Suppressor macrophage (primary cell): ENCODE results near the gene CHM.
"Not testable (repeated sequence)": the region's sequence is repeated elsewhere in the genome, so short reads cannot be mapped to it uniquely, and the experiment has no call there.

ENCODE experiments used
- DNase-seq, 4 experiments: peaks; one replicate each; pipeline ENCODE4 v3.0.0-alpha.2; 2020 to 2022
- total RNA-seq, 17 experiments: gene quantifications; one replicate each; lab custom pipeline; 2026; ENCODE audit warnings: mixed read lengths in 6 of 17, inconsistent platforms in 3 of 17; lab: John Stamatoyannopoulos, UW

CHM gene
- 34.8 to 84.1 (median 56.1) reads per million in 17 experiments for total RNA-seq

DNA sequence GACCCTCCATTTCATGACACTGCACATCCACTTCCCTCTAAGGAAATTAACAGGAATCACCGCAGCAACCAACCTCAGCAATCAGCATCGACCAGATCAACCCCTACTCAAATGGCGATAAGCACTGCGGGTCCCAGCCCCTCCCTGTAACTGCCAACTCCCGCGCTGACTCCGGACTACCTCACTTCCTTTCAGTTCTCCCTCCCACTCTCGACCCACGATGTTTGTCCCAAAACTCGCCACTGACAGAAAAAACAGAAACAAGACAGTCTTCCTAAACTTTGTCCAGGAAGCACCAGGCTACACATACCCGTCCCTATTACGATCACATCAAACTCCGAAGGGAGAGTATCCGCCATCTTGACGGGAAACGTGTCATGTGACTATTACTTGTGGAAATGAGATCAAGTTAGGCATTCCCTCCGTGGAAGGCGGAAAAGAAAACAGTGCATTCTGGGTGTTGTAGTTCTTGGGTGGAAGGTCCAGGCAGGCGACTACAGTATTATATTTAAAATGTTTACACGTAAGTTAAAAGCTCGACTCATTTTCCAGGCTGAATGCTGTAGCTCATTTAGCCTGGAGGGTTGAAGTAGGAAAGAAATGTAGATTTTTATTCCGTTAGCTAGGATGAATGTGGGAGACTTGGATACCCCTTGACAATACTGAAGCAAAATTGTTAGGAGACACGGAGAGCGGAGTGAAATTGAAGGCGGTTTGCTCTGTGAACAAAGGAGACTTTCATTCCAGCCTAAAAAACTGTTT is at the start of gene CHM:
CHM (minus strand) TSS at position 385 of the 762 bp plus-strand sequence; CDS start at position 359, 26 bp downstream.
- DNase-seq: peak; percentile 71 to 84 (median 78)

DNA sequence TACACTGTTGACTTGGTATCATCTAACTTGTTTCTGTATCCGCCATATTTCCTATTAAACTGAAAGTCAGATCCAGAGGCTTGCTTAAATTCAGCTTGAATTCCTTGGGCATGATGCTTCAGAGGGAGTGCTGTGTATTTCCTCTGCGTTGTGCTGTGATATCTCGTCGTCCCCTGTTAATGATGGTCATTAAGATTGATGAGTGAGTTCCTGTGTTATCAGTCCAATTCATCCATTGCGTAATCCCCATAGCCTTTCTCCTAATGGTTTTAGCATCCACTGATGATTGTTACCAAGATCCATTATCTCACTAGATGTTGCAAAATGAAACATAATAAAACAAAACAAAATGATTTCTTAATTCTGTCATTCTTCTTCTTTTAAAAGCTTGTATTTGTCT is 31.3 kb upstream of the CHM start:
- no peak for DNase-seq

GRCh38 chrX:86066998-86067397 is 19.6 kb upstream of the CHM start:
- peak in 3 of 4 experiments; percentile 1 to 7 (median 1) for DNase-seq

DNA sequence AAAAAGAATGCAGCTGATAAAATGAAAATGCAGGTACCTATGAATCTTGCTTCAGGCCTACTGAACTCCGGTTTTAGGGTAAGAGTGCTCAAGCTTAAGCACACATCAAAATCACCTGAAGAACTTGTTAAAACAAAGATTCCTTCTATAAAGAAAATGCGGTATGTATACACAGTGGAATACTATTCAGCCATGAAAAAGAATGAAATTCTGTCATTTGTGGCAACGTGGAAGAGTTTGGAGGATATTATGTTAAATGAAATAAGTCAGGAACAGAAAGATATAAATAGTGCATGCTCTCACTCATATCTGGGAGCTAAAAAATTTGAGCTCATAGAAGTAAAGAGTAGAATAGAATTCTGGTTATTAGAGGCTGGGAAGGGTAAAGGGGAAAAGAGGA is 14.0 kb upstream of the CHM start:
- no peak for DNase-seq

- DNase-seq: no peak
Measured at GRCh38 chrX:86051741-86052140, 4.4 kb upstream of the CHM start.

- DNase-seq: no peak
Measured at GRCh38 chrX:86047936-86048280, 550 bp upstream of the CHM start.

GRCh38 chrX:86044216-86044615 is 3.1 kb downstream of the CHM start:
- DNase-seq: no peak

- DNase-seq: no peak
Measured at GRCh38 chrX:86039625-86040568, 7.5 kb downstream of the CHM start.

DNA sequence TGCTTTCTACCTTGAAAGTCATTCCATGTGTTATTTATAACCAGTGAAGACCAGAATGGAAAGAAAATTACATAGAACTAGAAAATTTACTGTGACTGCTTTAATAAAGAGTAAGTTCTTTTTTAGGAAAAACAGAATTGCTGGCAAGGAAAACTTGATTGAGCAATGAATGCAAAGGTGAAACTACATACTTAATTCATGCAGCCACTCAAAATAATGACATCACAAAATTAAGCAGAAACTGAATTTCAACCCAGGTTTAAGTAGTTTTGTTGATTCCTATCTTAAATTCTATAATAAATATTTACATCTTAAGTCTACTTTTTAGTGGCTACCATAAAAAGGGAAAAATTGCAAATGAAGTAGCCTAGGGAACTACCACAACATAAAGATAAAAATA is 14.0 kb downstream of the CHM start:
- DNase-seq: no peak

- DNase-seq: no peak
Measured at GRCh38 chrX:86028681-86029080, 18.7 kb downstream of the CHM start.

DNA sequence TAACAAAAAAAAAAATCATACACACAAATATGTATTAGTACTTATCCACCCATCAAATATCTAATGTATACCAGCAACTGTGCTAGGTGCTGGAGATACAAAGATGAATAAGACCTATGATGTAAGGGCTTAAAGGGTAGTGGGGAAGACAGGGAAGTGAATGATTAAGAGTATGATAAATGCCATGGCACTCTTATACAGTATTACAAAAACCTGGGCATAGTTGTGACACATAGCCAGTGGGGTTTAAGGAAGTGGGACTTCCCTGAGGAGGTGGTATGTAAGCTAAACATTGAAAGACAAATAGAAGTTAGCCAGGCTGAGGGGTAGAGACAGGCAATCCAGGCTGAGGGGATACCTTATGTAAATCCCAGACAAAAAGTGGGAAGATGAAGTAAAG is 23.5 kb downstream of the CHM start:
- peak; percentile 26 to 78 (median 52) for DNase-seq

DNA sequence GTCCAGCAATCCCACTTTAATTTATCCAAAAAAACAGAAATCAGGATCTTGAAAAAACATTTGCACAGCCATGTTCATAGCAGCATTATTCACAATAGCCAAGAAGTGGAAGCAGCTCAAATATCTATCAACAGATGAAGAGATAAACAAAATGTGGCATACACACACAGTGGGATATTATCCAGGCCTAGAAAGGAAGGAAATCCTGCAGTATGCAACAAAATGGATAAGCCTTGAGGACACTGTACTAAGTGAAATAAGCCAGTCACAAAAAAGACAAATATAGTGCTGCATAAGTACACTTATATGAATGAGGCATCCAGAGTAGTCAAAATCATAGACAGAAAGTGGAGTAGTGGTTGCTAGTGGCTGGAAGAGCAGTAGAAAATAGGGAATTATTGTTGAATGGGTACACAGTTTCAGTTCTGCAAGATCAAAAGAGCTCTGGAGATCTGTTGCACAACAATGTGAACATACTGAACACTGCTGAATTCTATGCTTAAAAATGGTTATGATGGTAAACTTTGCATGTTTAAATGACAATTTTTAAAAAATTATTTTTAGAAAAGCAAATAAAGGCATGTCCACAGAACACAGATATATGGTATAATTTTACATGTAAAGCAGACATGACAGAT is 25.6 kb downstream of the CHM start:
- peak; percentile 4 to 62 (median 30) for DNase-seq

- no peak for DNase-seq
Measured at GRCh38 chrX:86016139-86016538, 31.2 kb downstream of the CHM start.

- not testable (repeated sequence) for DNase-seq
Measured at GRCh38 chrX:86014959-86015358, 32.4 kb downstream of the CHM start.

DNA sequence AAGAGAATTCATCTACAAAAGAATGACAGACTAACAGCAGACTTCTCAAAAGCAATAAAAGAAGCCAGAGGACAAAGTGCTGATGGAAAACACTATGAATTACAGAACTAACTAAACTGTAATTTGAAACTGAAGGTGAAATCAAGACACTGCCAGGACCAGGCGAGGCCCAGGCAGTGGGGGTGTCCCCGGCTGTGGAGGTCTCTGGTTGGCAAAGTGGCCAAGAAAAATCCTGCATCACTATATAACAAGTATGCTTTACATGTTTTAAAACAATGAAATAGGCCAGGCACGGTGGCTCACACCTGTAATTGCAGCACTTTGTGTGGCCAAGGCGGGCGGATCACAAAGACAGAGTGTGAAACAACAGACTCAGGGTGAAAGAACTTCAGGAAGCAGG is 32.9 kb downstream of the CHM start:
- DNase-seq: no peak

- DNase-seq: no peak
Measured at GRCh38 chrX:86013792-86014191, 33.6 kb downstream of the CHM start.

- DNase-seq: no peak
Measured at GRCh38 chrX:86012188-86012587, 35.2 kb downstream of the CHM start.

DNA sequence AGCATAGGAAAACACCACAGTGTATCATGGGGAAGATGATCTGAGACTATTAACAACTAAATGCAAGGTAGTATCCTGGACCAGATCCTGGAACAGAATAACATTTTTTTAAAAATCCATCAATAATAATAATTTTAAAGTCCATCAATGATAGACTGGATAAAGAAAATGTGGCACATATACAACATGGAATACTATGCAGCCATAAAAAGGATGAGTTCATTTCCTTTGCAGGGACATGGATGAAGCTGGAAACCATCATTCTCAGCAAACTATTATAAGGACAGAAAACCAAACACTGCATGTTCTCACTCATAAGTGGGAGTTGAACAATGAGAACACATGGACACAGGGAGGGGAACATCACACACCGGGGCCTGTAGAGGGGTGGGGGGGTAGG is 37.6 kb downstream of the CHM start:
- DNase-seq: not testable (repeated sequence)

DNA sequence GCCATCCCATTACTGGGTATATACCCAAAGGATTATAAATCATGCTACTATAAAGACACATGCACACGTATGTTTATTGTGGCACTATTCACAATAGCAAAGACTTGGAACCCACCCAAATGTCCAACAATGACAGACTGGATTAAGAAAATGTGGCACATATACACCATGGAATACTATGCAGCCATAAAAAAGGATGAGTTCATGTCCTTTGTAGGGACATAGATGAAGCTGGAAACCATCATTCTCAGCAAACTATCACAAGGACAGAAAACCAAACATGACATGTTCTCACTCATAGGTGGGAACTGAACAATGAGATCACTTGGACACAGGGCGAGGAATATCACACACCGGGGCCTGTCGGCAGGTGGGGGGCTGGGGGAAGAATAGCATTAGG is 39.5 kb downstream of the CHM start:
- DNase-seq: not testable (repeated sequence)

DNA sequence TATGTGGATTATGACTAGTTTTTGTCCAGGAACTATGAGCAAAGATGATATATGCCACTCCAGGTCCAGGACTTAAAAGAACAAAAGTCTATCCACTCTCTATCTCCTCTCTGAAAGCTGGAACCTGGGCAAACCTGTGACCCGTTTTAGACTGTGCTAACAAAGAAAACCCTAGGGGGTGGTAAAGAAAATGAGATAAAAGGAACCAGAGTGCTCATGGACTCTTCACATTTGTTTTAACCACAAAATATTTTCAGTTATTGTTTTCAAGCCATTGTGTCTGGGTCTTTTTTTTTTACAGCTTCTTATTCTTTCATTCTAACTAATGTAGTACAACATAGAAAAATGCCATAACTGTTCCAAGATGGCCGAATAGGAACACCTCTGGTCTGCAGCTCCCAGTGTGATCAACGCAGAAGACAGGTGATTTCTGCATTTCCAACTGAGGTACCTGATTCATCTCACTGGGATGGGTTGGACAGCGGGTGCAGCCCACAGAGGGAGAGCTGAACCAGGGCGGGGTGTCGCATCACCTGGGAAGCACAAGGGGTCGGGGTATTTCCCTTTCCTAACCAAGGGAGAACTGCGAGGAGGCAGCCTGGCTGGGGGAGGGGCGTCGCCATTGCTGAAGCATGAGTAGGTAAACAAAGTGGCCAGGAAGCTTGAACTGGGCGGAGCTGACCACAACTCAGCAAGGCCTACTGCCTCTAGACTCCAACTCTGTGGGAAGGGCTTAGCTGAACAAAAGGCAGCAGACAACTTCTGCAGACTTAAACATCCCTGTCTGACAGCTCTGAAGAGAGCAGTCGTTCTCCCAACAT is 45.1 kb downstream of the CHM start:
- DNase-seq: no peak

GRCh38 chrX:85998954-85999353 is 48.4 kb downstream of the CHM start:
- no peak for DNase-seq

GRCh38 chrX:85996555-85996954 is 50.8 kb downstream of the CHM start:
- no peak for DNase-seq
